Muscle of back (tissue), 13 donors: ENCODE data around the gene USH1C. TPM values are rescaled to one million over a fixed set of nuclear protein-coding genes. Genes with fewer than 3 reads are reported as not detected.

Experiments
- DNase-seq, 3 donors: peaks; one replicate each; pipeline versions ENCODE4 v3.0.0 to v3.0.0-alpha.2; 2013
- long read RNA-seq, 9 donors: transcript quantifications; one replicate each; lab custom pipeline, GENCODE V29; 2026
- polyA plus RNA-seq, 10 donors: library from polyadenylated mRNA; unstranded; fragments of 120-200 nt; gene quantifications; one replicate each; pipeline ENCODE4 v1.2.1, GENCODE V29; 2013; ENCODE audit not compliant: insufficient read length in 10 of 10

Gene USH1C
- 1 to 10 TPM in 1 of 10 donors, under 1 TPM in 6, not detected in 3; 0.10 to 2.0 (median 0.39) TPM for polyA plus RNA-seq
- long read RNA-seq, donor 1, result 0 reads
- long read RNA-seq, donor 2, result 0 reads
- long read RNA-seq, donor 3, result 0 reads
- long read RNA-seq, donor 4, result 0 reads
- long read RNA-seq, donor 5, partial matches to known transcripts, result 0 of 1 reads
- long read RNA-seq, donor 5, other reads (novel, unspliced or antisense), result 0 of 1 reads
- long read RNA-seq, donor 6, result 0 reads
- long read RNA-seq, donor 7, result 0 reads
- long read RNA-seq, donor 8, result 0 reads
- long read RNA-seq, donor 9, result 0 reads

DNA sequence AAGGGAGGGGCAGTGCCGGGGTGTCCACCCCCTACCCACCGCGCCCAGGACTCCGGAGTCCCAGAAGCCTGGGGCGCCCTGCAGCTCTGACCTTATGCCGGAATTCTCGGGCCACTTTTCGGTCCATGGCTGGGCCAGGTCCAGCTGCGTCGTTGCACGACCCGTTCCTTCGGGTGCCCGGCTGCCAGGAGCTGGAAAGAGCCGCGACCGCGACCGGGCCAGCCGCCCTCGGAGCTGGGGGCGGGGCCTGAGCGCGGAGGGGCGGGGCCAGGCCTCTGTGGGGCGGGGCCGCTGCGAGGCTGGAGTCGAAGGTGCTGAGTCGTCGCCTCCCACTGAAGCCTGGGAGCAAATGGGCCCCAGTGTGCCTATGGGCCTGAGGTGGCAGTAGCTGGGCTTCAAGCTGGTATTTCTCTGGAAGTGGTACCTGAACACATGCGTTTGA, at the start of gene USH1C:
Gene USH1C (minus strand): TSS at position 236 of the 442 bp plus-strand sequence. CDS start 109 bp downstream, at position 127.
- no peak for DNase-seq

GRCh38 chr11:17593466-17594245, 49.4 kb upstream of the USH1C start:
- DNase-seq, result no peak

GRCh38 chr11:17591293-17591692, 47.1 kb upstream of the USH1C start:
- DNase-seq, result no peak

- no peak for DNase-seq
Observed at GRCh38 chr11:17590463-17590862, 46.2 kb upstream of the USH1C start.

DNA sequence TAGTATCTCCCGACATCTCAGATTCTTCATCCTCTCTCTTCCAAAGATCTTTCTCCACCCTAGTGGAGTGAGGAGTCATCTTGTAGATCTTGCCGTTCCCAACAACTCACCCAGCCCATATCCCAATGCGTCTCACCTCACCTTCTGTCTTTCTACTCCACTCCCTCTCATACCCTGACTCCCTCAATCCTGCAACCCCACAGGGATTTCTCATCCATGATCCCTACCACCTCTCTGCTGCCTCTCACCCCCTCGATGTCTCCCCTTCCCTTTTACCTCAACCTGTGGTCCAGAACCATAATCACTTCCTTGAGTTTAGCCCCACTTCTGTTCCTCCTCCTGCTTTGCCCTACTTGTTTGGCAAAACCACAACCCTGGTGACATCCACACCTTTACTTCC, 44.5 kb upstream of the USH1C start:
- DNase-seq, result no peak

DNA sequence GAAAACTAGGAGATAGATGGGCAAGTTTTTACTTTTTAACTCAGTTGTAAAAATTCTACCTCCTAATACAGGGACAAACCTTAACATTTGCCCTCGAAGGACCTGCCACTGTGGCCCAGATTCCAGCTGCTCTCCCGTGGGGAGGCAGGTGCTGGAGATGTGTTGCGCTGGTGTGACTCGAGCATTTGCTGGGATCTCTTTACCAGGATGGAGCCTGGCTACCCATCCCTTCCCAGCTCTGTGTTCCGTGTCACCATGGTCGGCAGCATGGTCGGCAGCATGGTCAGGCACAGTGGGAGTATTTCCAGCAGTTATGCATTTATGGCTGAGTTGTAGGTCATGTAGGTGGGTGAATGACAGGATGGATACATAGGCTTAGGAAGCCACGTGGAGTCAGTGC, 44.0 kb upstream of the USH1C start:
- DNase-seq, result no peak

- no peak for DNase-seq
Observed at GRCh38 chr11:17585911-17586695, 41.9 kb upstream of the USH1C start.

DNA sequence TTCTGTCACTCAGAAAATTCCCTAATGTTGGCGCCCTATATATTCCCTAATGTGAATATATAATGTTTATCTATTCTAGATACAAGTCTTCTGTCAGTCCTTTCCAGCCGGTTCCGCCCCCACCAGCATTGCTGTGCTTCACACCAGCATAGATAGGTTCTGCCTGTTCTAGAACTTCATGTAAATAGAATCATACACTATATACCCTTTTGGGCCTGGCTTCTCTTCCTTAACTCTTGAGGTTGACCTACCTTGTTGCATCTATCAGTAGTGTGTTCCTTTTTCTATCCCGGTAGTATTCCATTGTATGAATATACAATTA, 37.5 kb upstream of the USH1C start:
- DNase-seq, result no peak

DNA sequence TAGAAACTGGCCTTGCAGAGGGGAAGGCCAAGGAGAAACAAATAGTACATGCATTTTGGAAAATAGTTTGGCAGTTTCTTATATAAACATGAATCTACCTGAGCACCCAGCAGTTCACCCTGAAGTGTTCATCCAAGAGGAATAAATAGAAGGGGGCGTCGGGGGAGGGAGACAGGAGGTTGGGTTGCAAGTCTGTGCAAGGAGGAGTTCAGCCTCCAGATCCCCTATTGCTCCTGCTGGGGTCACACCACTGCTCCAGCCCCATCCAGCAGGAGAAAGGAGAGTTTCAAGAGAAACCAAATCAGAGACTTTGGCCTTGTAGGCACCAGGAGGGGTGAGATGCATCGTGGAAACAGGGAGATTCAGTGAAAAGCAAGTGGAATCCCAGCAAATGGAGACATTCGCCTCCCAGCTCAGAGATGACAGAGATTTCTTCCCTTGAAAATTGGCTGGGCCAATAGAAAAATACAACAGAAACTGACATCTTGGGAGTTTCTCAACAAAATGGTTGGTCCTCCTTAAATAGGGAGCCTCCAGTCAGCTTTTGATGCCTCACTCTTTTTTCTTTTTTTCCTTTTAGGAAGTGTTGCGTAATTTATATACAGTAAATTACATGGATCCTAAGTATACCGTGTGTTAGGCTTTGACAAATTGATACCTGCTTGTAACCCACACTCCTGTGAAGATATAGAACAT, 37.0 kb upstream of the USH1C start:
- DNase-seq, result no peak

DNA sequence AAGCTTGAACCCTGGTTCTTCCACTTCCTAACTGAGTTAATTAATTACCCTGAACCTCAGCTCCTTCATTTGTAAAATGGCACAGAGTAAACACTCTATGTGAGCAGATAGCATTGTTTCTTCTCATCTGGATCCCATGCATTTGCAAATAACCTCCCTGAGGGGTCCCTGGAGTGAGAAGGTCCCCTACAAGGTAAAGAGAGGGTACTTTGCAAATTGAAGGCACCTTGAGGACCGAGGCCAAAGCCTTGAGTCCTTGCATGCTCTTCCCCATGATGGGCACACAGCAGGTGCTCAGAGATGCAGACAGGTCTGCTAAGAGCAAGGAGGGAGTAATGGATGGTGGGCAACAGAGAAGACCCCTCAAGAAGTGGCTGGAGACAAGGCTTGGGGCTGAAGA, 36.1 kb upstream of the USH1C start:
- DNase-seq, result no peak

GRCh38 chr11:17579451-17579850, 35.2 kb upstream of the USH1C start:
- DNase-seq, result no peak

- no peak for DNase-seq
Observed at GRCh38 chr11:17578958-17579357, 34.7 kb upstream of the USH1C start.

DNA sequence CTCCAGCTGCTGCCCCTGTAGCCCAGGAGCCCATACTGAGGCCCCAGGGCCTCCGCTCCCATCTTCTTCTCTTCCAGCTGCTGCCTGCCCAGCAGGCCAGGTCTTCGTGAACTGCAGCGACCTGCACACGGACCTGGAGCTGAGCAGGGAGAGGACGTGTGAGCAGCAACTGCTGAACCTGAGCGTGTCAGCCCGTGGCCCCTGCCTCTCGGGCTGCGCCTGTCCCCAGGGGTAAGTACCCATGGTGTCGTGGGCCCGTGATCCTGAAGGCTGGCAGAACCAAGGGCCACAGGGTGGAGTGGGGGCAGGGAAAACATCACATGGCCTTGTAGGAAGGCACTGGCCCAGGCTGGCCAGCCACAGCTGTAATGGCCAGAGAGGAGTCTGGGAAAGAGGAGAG, 34.1 kb upstream of the USH1C start:
- DNase-seq, result no peak

DNA sequence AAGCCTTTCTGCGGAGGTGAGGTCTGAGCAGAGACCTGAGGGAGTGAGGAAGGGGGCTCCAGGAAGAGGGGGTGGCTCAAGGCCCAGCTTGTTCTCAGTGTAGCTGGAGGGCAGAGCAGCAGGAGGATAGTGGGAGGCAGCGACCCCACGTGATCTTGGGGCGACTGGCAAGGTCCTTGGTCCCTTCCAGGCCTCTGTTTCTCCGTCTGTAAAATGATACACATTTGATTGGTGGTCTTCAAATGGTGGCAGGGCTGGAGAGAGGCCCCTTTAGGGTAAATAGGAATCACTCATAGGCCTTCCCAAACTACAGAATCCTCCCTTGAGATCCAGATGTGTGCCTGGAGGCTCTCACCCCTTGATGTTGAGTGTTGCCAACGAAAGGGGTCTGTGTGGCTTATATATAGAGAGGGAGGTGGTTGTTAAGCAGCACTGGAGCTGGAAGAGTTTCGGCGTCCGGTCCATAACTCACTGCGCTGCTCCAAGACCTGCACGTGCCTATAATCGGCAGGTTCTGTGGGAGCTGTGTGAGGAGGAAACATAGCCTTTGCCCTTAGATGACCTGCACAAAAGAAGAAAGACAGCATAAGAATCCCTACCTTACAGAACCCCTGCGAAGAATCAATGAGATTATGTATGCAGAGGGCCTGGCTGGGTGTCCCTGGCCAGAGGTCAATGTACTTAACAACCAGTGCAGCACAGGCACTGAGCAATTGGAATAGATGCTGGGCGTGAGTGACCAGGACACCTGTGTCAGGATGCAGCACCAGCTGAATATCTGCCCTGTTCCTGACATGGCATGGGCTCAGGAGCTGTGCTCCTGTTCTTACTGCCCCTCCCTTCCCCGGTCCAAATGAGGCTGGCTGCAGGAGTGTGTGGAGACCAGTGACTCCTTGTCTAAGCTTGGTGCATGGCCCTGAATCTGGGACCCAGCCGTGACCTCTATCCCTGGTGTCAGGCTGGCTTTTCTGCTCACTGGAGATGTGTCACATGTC, 31.5 kb upstream of the USH1C start:
- no peak for DNase-seq

GRCh38 chr11:17574141-17575091, 30.2 kb upstream of the USH1C start:
- no peak for DNase-seq

- DNase-seq, result no peak
Observed at GRCh38 chr11:17573526-17573925, 29.3 kb upstream of the USH1C start.

GRCh38 chr11:17572791-17573460, 28.7 kb upstream of the USH1C start:
- DNase-seq, result no peak

DNA sequence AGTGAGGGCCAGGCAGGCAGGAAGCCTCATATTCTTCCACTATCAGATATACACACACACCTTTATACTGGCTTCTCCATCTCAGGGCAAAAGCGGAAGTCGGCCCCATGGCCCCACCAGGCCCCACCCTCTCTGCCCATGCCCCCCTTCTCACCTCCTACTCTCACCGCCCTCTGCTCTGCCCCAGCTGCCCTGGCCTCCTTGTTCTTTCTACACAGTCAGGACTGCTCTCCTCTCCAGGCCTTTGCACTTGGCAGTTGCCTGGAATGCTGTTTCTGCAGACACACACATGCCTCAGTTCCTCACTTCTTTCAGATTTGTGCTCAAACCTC, 28.1 kb upstream of the USH1C start:
- no peak for DNase-seq
